ENCODE results near the gene BLCAP. TPM values are rescaled to one million over a fixed set of nuclear protein-coding genes. Genes with fewer than 3 reads are reported as not detected.

Gene BLCAP
- total RNA-seq, 8 experiments from 2014 or later = 43.1 to 144 (median 89.7) TPM

GRCh38 chr20:37518606-37519507 lies 8.8 kb downstream of the BLCAP start:
- no peak overlapping the region for H3K4me3 ChIP-seq
- peaks cover 27 to 48% of the 10 kb centered on the region in 2 donors for H3K4me1 ChIP-seq (replicated peaks in 1 of 2)
- in situ Hi-C loops (cut with MboI; ENCODE audit: low pct_unique_long_range_greater_than_20kb in 2 of 9, low sequenced_read_pairs in 9 of 9, unreplicated experiment in 9 of 9) = no loop called here
- 37 to 86% (median 71%) methylated on average over 1 to 19 of the region's 30 CpGs; no CpG with 5 or more reads in 1 of the 10 experiments for WGBS, 10 experiments
- ATAC-seq (replicated peaks in 6 of 8) = peak in 2 of 8 experiments; percentile 22 to 86
- no peak overlapping the region for H3K27ac ChIP-seq

GRCh38 chr20:37518059-37518458 lies 9.6 kb downstream of the BLCAP start:
- no peak for ATAC-seq (replicated peaks in 6 of 8)
- WGBS, 10 experiments = 72 to 100% (median 88%) methylated on average over 1 to 7 of the region's 7 CpGs; no CpG with 5 or more reads in 2 of the 10 experiments
- Histone ChIP-seq H3K4me1 (replicated peaks in 1 of 2) (peaks cover 27 to 46% of the 10 kb centered on the region in 2 donors), H3K4me3 (no peak overlapping the region), H3K27ac (no peak overlapping the region)
- in situ Hi-C loops (cut with MboI; ENCODE audit: low pct_unique_long_range_greater_than_20kb in 2 of 9, low sequenced_read_pairs in 9 of 9, unreplicated experiment in 9 of 9) = no loop called here

GRCh38 chr20:37516811-37517750 lies 10.6 kb downstream of the BLCAP start:
- Histone ChIP-seq H3K27ac (no peak overlapping the region), H3K4me1 (replicated peaks in 1 of 2) (peaks cover 27 to 39% of the 10 kb centered on the region in 2 donors), H3K4me3 (no peak overlapping the region)
- in situ Hi-C loops (cut with MboI; ENCODE audit: low pct_unique_long_range_greater_than_20kb in 2 of 9, low sequenced_read_pairs in 9 of 9, unreplicated experiment in 9 of 9) = no loop called here
- 61 to 83% (median 72%) methylated on average over 2 to 6 of the region's 13 CpGs; no CpG with 5 or more reads in 4 of the 10 experiments for WGBS, 10 experiments
- ATAC-seq (replicated peaks in 6 of 8) = no peak

- Histone ChIP-seq H3K27ac (no peak overlapping the region), H3K4me1 (replicated peaks in 1 of 2) (peaks cover 27 to 39% of the 10 kb centered on the region in 2 donors), H3K4me3 (no peak overlapping the region)
- 64 to 100% (median 93%) methylated on average over 1 to 4 of the region's 4 CpGs; no CpG with 5 or more reads in 2 of the 10 experiments for WGBS, 10 experiments
- ATAC-seq (replicated peaks in 6 of 8) = no peak
- in situ Hi-C loops (cut with MboI; ENCODE audit: low pct_unique_long_range_greater_than_20kb in 2 of 9, low sequenced_read_pairs in 9 of 9, unreplicated experiment in 9 of 9) = no loop called here
Observed at GRCh38 chr20:37515876-37516275, 11.8 kb downstream of the BLCAP start.

GRCh38 chr20:37513779-37514359 lies 13.8 kb downstream of the BLCAP start:
- in situ Hi-C loops (cut with MboI; ENCODE audit: low pct_unique_long_range_greater_than_20kb in 2 of 9, low sequenced_read_pairs in 9 of 9, unreplicated experiment in 9 of 9) = no loop called here
- peaks cover 11 to 22% of the 10 kb centered on the region in 2 donors for H3K4me1 ChIP-seq (replicated peaks in 1 of 2)
- no peak overlapping the region for H3K4me3 ChIP-seq
- no peak overlapping the region for H3K27ac ChIP-seq
- no peak for ATAC-seq (replicated peaks in 6 of 8)
- 81 to 100% (median 100%) methylated on average over 2 to 3 of the region's 4 CpGs; no CpG with 5 or more reads in 4 of the 10 experiments for WGBS, 10 experiments

- 0 to 100% (median 90%) methylated on average over 2 to 6 of the region's 6 CpGs for whole genome bisulfite sequencing, 10 experiments
- in situ Hi-C loops (cut with MboI; ENCODE audit: low pct_unique_long_range_greater_than_20kb in 2 of 9, low sequenced_read_pairs in 9 of 9, unreplicated experiment in 9 of 9) = no loop called here
- peak in 1 of 8 experiments; percentile 34 for ATAC-seq (replicated peaks in 6 of 8)
Observed at GRCh38 chr20:37511610-37512275, 15.9 kb downstream of the BLCAP start.

GRCh38 chr20:37510226-37510625 lies 17.4 kb downstream of the BLCAP start:
- Histone ChIP-seq H3K4me3 (no peak overlapping the region), H3K27ac (no peak overlapping the region), H3K4me1 (replicated peaks in 1 of 2) (peaks cover 0 to 5% of the 10 kb centered on the region in 2 donors)
- 92 to 100% (median 100%) methylated on average over 1 to 2 of the region's 5 CpGs; no CpG with 5 or more reads in 4 of the 10 experiments for WGBS, 10 experiments
- ATAC-seq (replicated peaks in 6 of 8) = no peak
- in situ Hi-C loops (cut with MboI; ENCODE audit: low pct_unique_long_range_greater_than_20kb in 2 of 9, low sequenced_read_pairs in 9 of 9, unreplicated experiment in 9 of 9) = no loop called here

More at GRCh38 chr20:37511610-37512275, 15.9 kb downstream of the BLCAP start:
- Histone ChIP-seq H3K4me3 (no peak overlapping the region), H3K27ac (no peak overlapping the region), H3K4me1 (replicated peaks in 1 of 2) (peaks cover under 1 to 2% of the 10 kb centered on the region in 2 donors)

GRCh38 chr20:37506152-37506725 lies 21.4 kb downstream of the BLCAP start:
- Histone ChIP-seq H3K4me3 (no peak overlapping the region), H3K27ac (no peak overlapping the region), H3K4me1 (replicated peaks in 1 of 2) (peaks cover 0 to 5% of the 10 kb centered on the region in 2 donors)
- WGBS, 10 experiments = 83 to 100% (median 95%) methylated on average over 1 to 4 of the region's 4 CpGs; no CpG with 5 or more reads in 3 of the 10 experiments
- in situ Hi-C loops (cut with MboI; ENCODE audit: low pct_unique_long_range_greater_than_20kb in 2 of 9, low sequenced_read_pairs in 9 of 9, unreplicated experiment in 9 of 9) = no loop called here
- no peak for ATAC-seq (replicated peaks in 6 of 8)

GRCh38 chr20:37505263-37506151 lies 22.2 kb downstream of the BLCAP start:
- 0 to 100% (median 83%) methylated on average over 1 to 5 of the region's 7 CpGs; no CpG with 5 or more reads in 3 of the 10 experiments for WGBS, 10 experiments
- Histone ChIP-seq H3K4me1 (replicated peaks in 1 of 2) (peaks cover under 1 to 5% of the 10 kb centered on the region in 2 donors), H3K27ac (no peak overlapping the region), H3K4me3 (no peak overlapping the region)
- ATAC-seq (replicated peaks in 6 of 8) = peak in 4 of 8 experiments; percentile 39 to 89 (median 80)
- in situ Hi-C loops (cut with MboI; ENCODE audit: low pct_unique_long_range_greater_than_20kb in 2 of 9, low sequenced_read_pairs in 9 of 9, unreplicated experiment in 9 of 9) = no loop called here

GRCh38 chr20:37504404-37505096 lies 23.1 kb downstream of the BLCAP start:
- H3K27ac ChIP-seq = no peak overlapping the region
- peaks cover 3 to 5% of the 10 kb centered on the region in 2 donors for H3K4me1 ChIP-seq (replicated peaks in 1 of 2)
- peak in 2 of 8 experiments; percentile 27 to 50 for ATAC-seq (replicated peaks in 6 of 8)
- in situ Hi-C loops (cut with MboI; ENCODE audit: low pct_unique_long_range_greater_than_20kb in 2 of 9, low sequenced_read_pairs in 9 of 9, unreplicated experiment in 9 of 9) = no loop called here
- WGBS, 10 experiments = 0 to 100% (median 67%) methylated on average over 1 to 3 of the region's 3 CpGs; no CpG with 5 or more reads in 1 of the 10 experiments
- no peak overlapping the region for H3K4me3 ChIP-seq

Measured in motor neuron (in vitro differentiated cells).